Endothelial cell of umbilical vein (primary cell): ENCODE data around the gene SLC2A14. TPM values are rescaled to one million over a fixed set of nuclear protein-coding genes. Genes with fewer than 3 reads are reported as not detected.

Experiments used
- BruUV-seq: library from RNA; stranded (reverse); fragments of 400-500 nt; replicated peaks from 2 replicates; lab custom pipeline; 2021; lab: Mats Ljungman, UMichigan
- CTCF ChIA-PET: fragments of 300-600, 350-600 bp; sonication (Branson Sonifier 250); formaldehyde crosslinking; loops from one replicate; lab custom pipeline; 2021; ENCODE audit warnings: antibody characterized with exemption, inconsistent platforms; lab: Charles Lee
- POLR2A ChIA-PET: fragments of 300-600, 350-600 bp; sonication (Branson Sonifier 250); formaldehyde crosslinking; loops from one replicate; lab custom pipeline; 2021; ENCODE audit warnings: antibody characterized with exemption, inconsistent platforms; lab: Charles Lee
- DNase-seq: peaks from one replicate; pipeline ENCODE4 v3.0.0-alpha.2; 2011; ENCODE audit warnings: low read depth, low spot score
- FAIRE-seq: peaks from 2 replicates; lab custom pipeline; 2011; peaks lifted over from hg19 to GRCh38; lab: Jason Lieb, UNC
- H2AFZ ChIP-seq: 2 replicates; pipeline ENCODE4 v1.6.0; 2012; ENCODE audit warnings: low read depth, low read length, control low read depth, inconsistent platforms
- H3K27ac ChIP-seq: 2 replicates; pipeline ENCODE4 v1.5.1; 2011; ENCODE audit warnings: low read depth, mild to moderate bottlenecking, control low read depth, low read length, moderate library complexity; ENCODE audit not compliant: insufficient read depth
- H3K27me3 ChIP-seq, 2 experiments: 2 replicates each; pipeline versions ENCODE4 v1.6.0 to v1.6.1; 2011; ENCODE audit warnings: low read length in 2 of 2, mixed read lengths in 1 of 2; ENCODE audit not compliant: control insufficient read depth in 2 of 2, insufficient read depth in 2 of 2
- H3K36me3 ChIP-seq, 2 experiments: 2 replicates in 1 of 2; 3 replicates in 1 of 2; pipeline ENCODE4 v1.5.1; 2011; ENCODE audit warnings: low read length in 2 of 2, mild to moderate bottlenecking in 1 of 2, moderate library complexity in 1 of 2; ENCODE audit not compliant: control insufficient read depth in 2 of 2, insufficient read depth in 2 of 2; ENCODE audit errors: extremely low read depth in 1 of 2
- H3K4me1 ChIP-seq: 3 replicates; pipeline ENCODE4 v1.5.1; 2011; ENCODE audit warnings: mild to moderate bottlenecking, low read length; ENCODE audit not compliant: control insufficient read depth, insufficient read depth; ENCODE audit errors: extremely low read depth
- H3K4me2 ChIP-seq: 2 replicates; pipeline ENCODE4 v1.6.1; 2011; ENCODE audit warnings: low read length, control low read depth, mixed read lengths; ENCODE audit not compliant: insufficient read depth
- H3K4me3 ChIP-seq, 3 experiments: fragments of 200-600 bp in 1 of 3; sonication (generic), shearing (Covaris generic) in 1 of 3; replicated peaks in 1 of 3; 2 replicates each; pipeline ENCODE4 v1.5.1; 2011 to 2016; ENCODE audit warnings: control low read depth in 3 of 3, low read length in 3 of 3, mild to moderate bottlenecking in 2 of 3, inconsistent platforms in 1 of 3, low read depth in 1 of 3, moderate library complexity in 1 of 3; ENCODE audit not compliant: insufficient read depth in 1 of 3
- H3K79me2 ChIP-seq: 2 replicates; pipeline ENCODE4 v1.6.0; 2012; ENCODE audit warnings: low read length, inconsistent platforms; ENCODE audit not compliant: control insufficient read depth, insufficient read depth
- H3K9ac ChIP-seq: replicated peaks from 2 replicates; pipeline ENCODE3; 2011; ENCODE audit warnings: low read length, control low read depth; ENCODE audit not compliant: insufficient read depth; ENCODE audit errors: extremely low read depth
- H3K9me1 ChIP-seq: replicated peaks from 3 replicates; pipeline ENCODE4 v1.6.0; 2011; ENCODE audit warnings: mild to moderate bottlenecking, low read length; ENCODE audit not compliant: control insufficient read depth, insufficient read depth; ENCODE audit errors: extremely low read depth
- H3K9me3 ChIP-seq: replicated peaks from 2 replicates; pipeline ENCODE4 v1.5.1; 2012; ENCODE audit warnings: low read length, inconsistent platforms; ENCODE audit not compliant: control insufficient read depth, insufficient read depth
- H4K20me1 ChIP-seq: replicated peaks from 2 replicates; pipeline ENCODE3; 2011; ENCODE audit warnings: mild to moderate bottlenecking, low read length; ENCODE audit not compliant: control insufficient read depth, insufficient read depth; ENCODE audit errors: extremely low read depth
- CTCF ChIP-seq, 2 donors: IDR thresholded peaks; 1 replicate in 1 of 2; 2 replicates in 1 of 2; pipeline ENCODE4 v1.5.1; 2011; ENCODE audit warnings: low read length in 2 of 2, mild to moderate bottlenecking in 2 of 2, moderate library complexity in 2 of 2, control low read depth in 1 of 2, inconsistent platforms in 1 of 2, low read depth in 1 of 2; ENCODE audit not compliant: insufficient read depth in 1 of 2; ENCODE audit errors: extremely low read depth in 1 of 2
- FOS ChIP-seq: IDR thresholded peaks from 2 replicates; pipeline ENCODE4 v1.6.1; 2011; ENCODE audit warnings: mild to moderate bottlenecking, low read length, moderate library complexity, borderline replicate concordance; ENCODE audit not compliant: insufficient read depth
- MYC ChIP-seq: IDR thresholded peaks from one replicate; pipeline ENCODE4 v1.6.1; 2011; ENCODE audit warnings: mild to moderate bottlenecking, low read depth, low read length
- POLR2A ChIP-seq: IDR thresholded peaks from 2 replicates; pipeline ENCODE4 v1.6.1; 2012; ENCODE audit warnings: low read depth, mild to moderate bottlenecking, control low read depth, low read length
- POLR2AphosphoS5 ChIP-seq: IDR thresholded peaks from 2 replicates; pipeline ENCODE4 v1.6.1; 2012; ENCODE audit warnings: low read depth, mild to moderate bottlenecking, control low read depth, low read length, moderate library complexity; ENCODE audit not compliant: insufficient read depth
- dilution Hi-C: fragments of 300-500 bp; cut with MboI; formaldehyde crosslinking; loops from one replicate; pipeline ENCODE4 v1.15.0; 2019; ENCODE audit warnings: low sequenced_read_pairs; ENCODE audit not compliant: extremely low pct_ligation_motif_present
- intact Hi-C: fragments of 100-400 bp; cut with micrococcal nuclease; formaldehyde crosslinking; loops from one replicate; pipeline ENCODE4 v1.10.0; 2022
- polyA plus RNA-seq, 4 experiments: library from polyadenylated mRNA; depleted of rRNA in 3 of 4; stranded (reverse) in 3 of 4; unstranded in 1 of 4; fragments of >200 nt; gene quantifications; 2 replicates each; pipeline versions ENCODE4 v1.2.1 to v1.2.3, GENCODE V29; 2011 to 2012; ENCODE audit warnings: missing spikeins in 1 of 4
- total RNA-seq: library from RNA; stranded (reverse); gene quantifications from 2 replicates; pipeline ENCODE4 v1.2.3, GENCODE V29; 2021

Gene SLC2A14
- total and polyA plus RNA-seq, 2 donors (not counting 3 experiments of a cell fraction or from before 2014, with no cell fraction given): not detected

GRCh38 chr12:7869137-7869536 lies 3.6 kb downstream of the SLC2A14 start:
- intact Hi-C loops: no loop called here
- no peak overlapping the region for H3K4me2 ChIP-seq
- no peak overlapping the region for H2AFZ ChIP-seq
- ChIA-PET POLR2A (no interaction called here), CTCF (no interaction called here)
- no peaks in the 10 kb centered on the region for H3K4me1 ChIP-seq
- no peak for TF ChIP-seq POLR2AphosphoS5
- no peak for TF ChIP-seq CTCF (IDR thresholded peaks at IDR 0.05; ENCODE audit: extremely low read depth in 1 of 2, insufficient read depth in 1 of 2, low read depth in 1 of 2, low read length in 2 of 2)
- TF ChIP-seq POLR2A: no peak
- no peak for TF ChIP-seq MYC
- H3K9ac ChIP-seq: no peak overlapping the region
- no peaks in the 10 kb centered on the region for H3K36me3 ChIP-seq
- H3K27ac ChIP-seq: no peak overlapping the region
- no peak overlapping the region for H3K4me3 ChIP-seq
- H3K27me3 ChIP-seq: peaks cover 34 to 39% of the 10 kb centered on the region in 2 experiments
- H4K20me1 ChIP-seq: no peaks in the 10 kb centered on the region
- H3K79me2 ChIP-seq: no peaks in the 10 kb centered on the region
- no TSS peak for BruUV-seq
- no peaks in the 10 kb centered on the region for H3K9me1 ChIP-seq
- no peak for FAIRE-seq
- dilution Hi-C loops: no loop called here
- no peaks in the 10 kb centered on the region for H3K9me3 ChIP-seq
- DNase-seq: no peak

GRCh38 chr12:7868391-7868790 lies 4.3 kb downstream of the SLC2A14 start:
- Histone ChIP-seq H2AFZ (no peak overlapping the region), H3K4me3 (no peak overlapping the region), H3K4me1 (no peaks in the 10 kb centered on the region), H3K4me2 (no peak overlapping the region), H3K36me3 (no peaks in the 10 kb centered on the region), H4K20me1 (no peaks in the 10 kb centered on the region), H3K9me3 (no peaks in the 10 kb centered on the region), H3K9me1 (no peaks in the 10 kb centered on the region), H3K79me2 (no peaks in the 10 kb centered on the region), H3K9ac (no peak overlapping the region), H3K27me3 (peaks cover 27 to 32% of the 10 kb centered on the region in 2 experiments), H3K27ac (no peak overlapping the region)
- FAIRE-seq (no peak), DNase-seq (no peak)
- BruUV-seq: no TSS peak
- CTCF ChIA-PET: no interaction called here
- POLR2A ChIA-PET: no interaction called here
- intact Hi-C loops (no loop called here), dilution Hi-C loops (no loop called here)
- TF ChIP-seq POLR2AphosphoS5 (no peak), FOS (peak; percentile 6)
